ENCODE measurements around the gene WIPF2.

GRCh38 chr17:40303009-40303657 is 84.0 kb downstream of the WIPF2 start:
- TF ChIP-seq CTCF (IDR thresholded peaks at IDR 0.05) (peak; percentile 97), POLR2A (IDR thresholded peaks at IDR 0.05; ENCODE audit: low read length) (no peak), E2F6 (IDR thresholded peaks at IDR 0.05; ENCODE audit: borderline replicate concordance, low read depth) (no peak), CBX8 (IDR thresholded peaks at IDR 0.05) (no peak), ELK1 (IDR thresholded peaks at IDR 0.05; ENCODE audit: low read depth, low read length) (no peak), MYC (IDR thresholded peaks at IDR 0.05; ENCODE audit: borderline replicate concordance, low read length) (no peak), HMGXB4 (CRISPR knock-in tag; IDR thresholded peaks at IDR 0.05; ENCODE audit: borderline replicate concordance) (no peak), CHD4 (IDR thresholded peaks at IDR 0.05; ENCODE audit: borderline replicate concordance) (no peak), HEYL (CRISPR knock-in tag; IDR thresholded peaks at IDR 0.05) (no peak), KDM1A (IDR thresholded peaks at IDR 0.05; ENCODE audit: low read depth) (no peak), REST (IDR thresholded peaks at IDR 0.05) (no peak)
